T-helper 17 cell (primary cell): ENCODE measurements around the gene CIB2. TPM values are rescaled to one million over a fixed set of nuclear protein-coding genes. Genes with fewer than 3 reads are reported as not detected.
A peak's percentile ranks its signal among the peaks of the same experiment; 100 is the strongest.

Source experiments
- ATAC-seq: fragments of 150-1000 bp; cut with Tn5 transposase; 2 replicates; pipeline ENCODE4 v1.10.0; 2021; ENCODE audit warnings: mild to moderate bottlenecking, moderate library complexity
- DNase-seq, 3 donors: peaks; one replicate each; pipeline versions ENCODE4 v3.0.0 to v3.0.0-alpha.2; 2020 to 2021
- H3K9me3 ChIP-seq: one replicate; pipeline ENCODE4 v1.7.0; 2013; ENCODE audit warnings: low read length, mild to moderate bottlenecking; ENCODE audit not compliant: control insufficient read depth, poor library complexity, severe bottlenecking
- H3K27ac Mint-ChIP-seq: one replicate; pipeline ENCODE4 v1.8.0; 2022; ENCODE audit warnings: mild to moderate bottlenecking, moderate library complexity, mixed read lengths
- H3K27me3 Mint-ChIP-seq: one replicate; pipeline ENCODE4 v1.8.0; 2022; ENCODE audit warnings: mixed read lengths
- H3K36me3 Mint-ChIP-seq: one replicate; pipeline ENCODE4 v1.8.0; 2022; ENCODE audit warnings: low read depth, mixed read lengths
- H3K4me1 Mint-ChIP-seq: one replicate; pipeline ENCODE4 v1.8.0; 2022; ENCODE audit warnings: mild to moderate bottlenecking, mixed read lengths
- H3K4me3 Mint-ChIP-seq: one replicate; pipeline ENCODE4 v1.8.0; 2022; ENCODE audit warnings: mild to moderate bottlenecking, moderate library complexity, mixed read lengths
- total RNA-seq, 4 donors: library from RNA in 2 of 4; stranded (reverse) in 2 of 4; gene quantifications; one replicate each; pipeline ENCODE4 v1.2.3 and lab custom pipeline; 2022 to 2026

Gene CIB2
- total RNA-seq, 2 donors from 2014 or later, result 0.63 to 0.65 TPM

GRCh38 chr15:78069462-78070029, 61.7 kb downstream of the CIB2 start:
- ATAC-seq, result peak; percentile 24
- H3K4me3 Mint-ChIP-seq, result no peak overlapping the region

DNA sequence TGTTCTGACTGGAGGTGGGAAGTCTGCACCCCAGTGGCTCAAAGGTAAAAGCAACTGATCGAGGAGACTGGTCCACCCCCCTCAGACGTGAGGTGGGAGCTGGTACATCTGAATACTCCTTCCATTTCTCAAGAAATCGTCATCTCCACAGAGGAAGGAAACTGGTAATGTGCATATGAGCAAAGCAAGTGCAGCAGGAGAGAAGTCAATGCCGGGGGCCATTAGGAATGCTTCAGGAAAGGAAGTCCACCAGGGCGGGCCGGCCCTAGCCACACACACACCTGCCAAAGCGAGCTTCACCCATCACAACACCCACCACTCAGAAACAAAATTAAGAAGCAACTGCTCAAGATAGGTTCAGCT, 62.2 kb downstream of the CIB2 start:
- no peaks in the 10 kb centered on the region for H3K27me3 Mint-ChIP-seq
- ATAC-seq (peak; percentile 30), DNase-seq (no peak)
- no peaks in the 10 kb centered on the region for H3K36me3 Mint-ChIP-seq
- peaks cover 52% of the 10 kb centered on the region for H3K4me1 Mint-ChIP-seq
- no peaks in the 10 kb centered on the region for H3K9me3 ChIP-seq
- no peak overlapping the region for H3K27ac Mint-ChIP-seq
- no peak overlapping the region for H3K4me3 Mint-ChIP-seq

More at GRCh38 chr15:78069462-78070029, 61.7 kb downstream of the CIB2 start:
- H3K9me3 ChIP-seq, result no peaks in the 10 kb centered on the region
- Mint-ChIP-seq H3K36me3 (no peaks in the 10 kb centered on the region), H3K27me3 (no peaks in the 10 kb centered on the region), H3K4me1 (peaks cover 56% of the 10 kb centered on the region), H3K27ac (no peak overlapping the region)
- no peak for DNase-seq

GRCh38 chr15:78067328-78068228, 63.7 kb downstream of the CIB2 start:
- DNase-seq (no peak), ATAC-seq (no peak)
- Mint-ChIP-seq H3K36me3 (no peaks in the 10 kb centered on the region), H3K4me3 (no peak overlapping the region), H3K4me1 (peaks cover 50% of the 10 kb centered on the region), H3K27ac (no peak overlapping the region), H3K27me3 (no peaks in the 10 kb centered on the region)
- H3K9me3 ChIP-seq, result no peaks in the 10 kb centered on the region

DNA sequence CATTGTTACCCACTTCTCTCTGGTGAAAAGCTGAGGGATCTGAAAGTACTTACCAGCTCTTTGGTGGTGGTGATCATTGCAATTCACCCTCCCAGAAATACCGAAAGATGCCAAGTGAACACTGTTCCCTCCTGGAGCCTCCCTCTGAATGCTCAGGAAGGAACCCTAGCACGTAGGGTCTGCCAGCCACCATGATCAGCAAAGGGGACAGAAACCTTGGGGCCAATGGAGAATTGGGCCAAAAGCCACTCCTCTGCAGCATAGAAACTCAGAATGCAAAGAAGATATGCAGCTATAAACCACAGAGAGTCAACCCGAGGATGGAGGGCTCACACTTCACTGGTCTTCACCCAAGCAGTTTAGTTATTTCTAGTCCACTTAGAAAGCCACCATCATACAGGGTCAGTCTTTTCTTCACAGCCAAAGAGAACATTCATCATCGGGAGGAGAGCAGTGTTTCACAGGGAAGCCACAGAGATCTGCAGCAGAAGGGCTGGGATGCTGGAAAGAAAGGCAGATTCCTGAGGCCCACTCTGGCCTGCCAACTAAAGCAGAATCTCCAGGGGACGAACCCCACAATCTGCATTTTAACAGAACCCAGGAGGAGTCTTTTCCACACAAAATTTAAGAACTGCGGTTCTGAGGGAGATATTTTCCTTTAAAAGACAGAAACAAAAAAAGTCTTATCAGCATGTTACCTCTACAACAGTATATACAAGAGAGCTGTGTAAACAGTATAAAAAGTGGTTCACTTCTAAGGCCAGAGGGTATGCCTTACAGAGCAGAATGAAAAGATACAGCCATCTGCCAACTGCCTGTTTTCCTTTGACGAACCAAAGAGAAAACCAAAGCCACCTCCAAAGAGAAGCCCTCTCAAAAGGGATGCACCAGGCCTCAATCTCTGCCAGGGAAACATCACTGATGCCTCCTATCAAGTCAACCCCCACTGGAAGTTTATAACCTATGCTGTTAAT, 65.0 kb downstream of the CIB2 start:
- no peak overlapping the region for H3K4me3 Mint-ChIP-seq
- H3K36me3 Mint-ChIP-seq, result no peaks in the 10 kb centered on the region
- ATAC-seq (no peak), DNase-seq (no peak)
- no peaks in the 10 kb centered on the region for H3K9me3 ChIP-seq
- H3K4me1 Mint-ChIP-seq, result peaks cover 47% of the 10 kb centered on the region
- no peak overlapping the region for H3K27ac Mint-ChIP-seq
- H3K27me3 Mint-ChIP-seq, result no peaks in the 10 kb centered on the region

DNA sequence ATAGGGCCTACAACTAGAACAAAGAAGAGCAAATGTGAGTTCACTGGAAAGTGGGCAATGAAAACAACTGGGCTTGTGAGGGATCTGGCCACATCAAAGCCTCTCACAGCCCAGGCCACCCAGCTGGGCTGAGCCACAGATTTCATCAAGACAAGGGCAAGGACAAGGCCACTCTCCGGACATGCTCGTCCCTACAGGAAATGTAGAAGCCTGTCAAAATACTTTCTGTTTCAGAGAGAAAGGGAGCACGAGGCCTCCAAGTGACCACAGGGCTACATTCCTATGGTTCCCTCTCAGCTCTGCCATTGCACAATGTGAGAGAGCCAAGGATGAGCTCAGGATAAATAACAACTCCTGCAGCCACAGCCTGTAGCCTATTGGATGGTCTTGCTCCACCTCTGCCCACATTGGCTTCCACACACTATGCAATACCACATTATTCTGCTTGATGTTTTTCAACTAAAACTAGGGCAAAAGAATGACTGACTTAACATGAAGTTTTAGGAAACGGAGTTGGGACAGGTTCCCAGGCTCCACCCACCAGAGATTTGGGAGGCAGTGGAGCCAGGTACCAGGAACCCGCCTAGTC, 65.9 kb downstream of the CIB2 start:
- Mint-ChIP-seq H3K27ac (no peak overlapping the region), H3K4me1 (peaks cover 47% of the 10 kb centered on the region), H3K4me3 (no peak overlapping the region), H3K36me3 (no peaks in the 10 kb centered on the region), H3K27me3 (no peaks in the 10 kb centered on the region)
- no peak for DNase-seq
- H3K9me3 ChIP-seq, result no peaks in the 10 kb centered on the region
- ATAC-seq, result peak; percentile 59

DNA sequence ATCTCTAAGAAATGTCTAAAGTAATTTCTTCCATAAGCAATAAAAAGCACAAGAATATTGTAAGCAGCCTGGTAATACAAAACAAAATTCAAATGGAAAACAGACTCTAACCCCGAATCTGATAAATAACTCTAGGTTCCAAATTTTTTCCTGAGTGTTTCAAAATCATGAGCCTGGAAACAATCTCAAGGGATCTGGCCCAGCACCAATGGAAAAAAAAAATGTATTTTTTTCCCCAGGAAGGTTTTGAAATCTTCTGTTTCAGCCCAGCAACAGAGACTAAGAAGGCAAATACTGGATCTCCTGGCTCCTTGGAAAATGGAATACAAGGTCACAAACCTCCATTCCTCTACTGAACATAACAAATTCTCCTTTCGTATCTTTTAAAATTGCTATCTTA, 66.7 kb downstream of the CIB2 start:
- Mint-ChIP-seq H3K27me3 (no peaks in the 10 kb centered on the region), H3K4me1 (peaks cover 47% of the 10 kb centered on the region), H3K36me3 (no peaks in the 10 kb centered on the region), H3K27ac (no peak overlapping the region), H3K4me3 (no peak overlapping the region)
- DNase-seq, result no peak
- ATAC-seq, result no peak
- H3K9me3 ChIP-seq, result no peaks in the 10 kb centered on the region

DNA sequence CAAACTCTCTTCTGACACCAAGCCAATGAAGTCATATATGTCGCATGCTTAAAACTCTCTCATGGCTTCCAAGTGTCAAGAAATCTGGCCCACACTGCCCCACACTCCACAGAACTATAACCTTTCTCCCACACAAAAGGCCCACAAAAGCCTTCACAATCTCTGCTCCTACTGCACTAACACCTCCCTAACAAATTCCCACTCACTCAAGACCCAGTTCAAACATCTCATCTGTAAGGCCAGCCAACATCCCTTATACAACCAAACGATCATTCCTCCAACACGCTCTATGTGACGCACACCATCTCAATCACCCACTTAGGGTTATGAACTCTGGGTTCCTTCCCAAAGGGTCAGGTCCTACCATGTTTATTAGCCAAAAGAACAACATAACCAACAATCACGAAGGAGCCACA, 67.3 kb downstream of the CIB2 start:
- H3K4me3 Mint-ChIP-seq, result no peak overlapping the region
- ATAC-seq (no peak), DNase-seq (no peak)
- H3K4me1 Mint-ChIP-seq, result peaks cover 46% of the 10 kb centered on the region
- no peaks in the 10 kb centered on the region for H3K9me3 ChIP-seq
- H3K27me3 Mint-ChIP-seq, result no peaks in the 10 kb centered on the region
- H3K36me3 Mint-ChIP-seq, result no peaks in the 10 kb centered on the region
- H3K27ac Mint-ChIP-seq, result no peak overlapping the region

DNA sequence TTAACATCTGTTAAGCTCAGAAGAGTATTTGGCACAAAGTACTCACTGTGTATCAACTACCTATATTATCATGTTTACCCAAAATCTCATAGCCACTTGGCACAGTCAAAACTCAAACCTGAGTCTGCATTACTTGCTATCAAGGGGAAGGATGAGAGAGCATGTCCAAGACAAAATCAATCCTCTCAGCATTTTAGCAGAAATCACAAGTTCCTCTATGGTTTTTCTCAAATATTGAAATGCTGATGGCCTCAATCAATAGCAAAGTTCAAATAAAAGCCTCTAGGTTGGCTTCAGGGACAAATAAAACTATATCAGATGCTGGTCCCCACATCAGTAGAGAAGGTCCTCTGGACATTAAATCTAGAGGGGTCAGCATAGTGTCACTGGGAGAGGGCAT, 68.0 kb downstream of the CIB2 start:
- Mint-ChIP-seq H3K36me3 (no peaks in the 10 kb centered on the region), H3K4me1 (peaks cover 41% of the 10 kb centered on the region), H3K27ac (no peak overlapping the region), H3K4me3 (no peak overlapping the region), H3K27me3 (no peaks in the 10 kb centered on the region)
- ATAC-seq, result no peak
- H3K9me3 ChIP-seq, result no peaks in the 10 kb centered on the region
- no peak for DNase-seq

DNA sequence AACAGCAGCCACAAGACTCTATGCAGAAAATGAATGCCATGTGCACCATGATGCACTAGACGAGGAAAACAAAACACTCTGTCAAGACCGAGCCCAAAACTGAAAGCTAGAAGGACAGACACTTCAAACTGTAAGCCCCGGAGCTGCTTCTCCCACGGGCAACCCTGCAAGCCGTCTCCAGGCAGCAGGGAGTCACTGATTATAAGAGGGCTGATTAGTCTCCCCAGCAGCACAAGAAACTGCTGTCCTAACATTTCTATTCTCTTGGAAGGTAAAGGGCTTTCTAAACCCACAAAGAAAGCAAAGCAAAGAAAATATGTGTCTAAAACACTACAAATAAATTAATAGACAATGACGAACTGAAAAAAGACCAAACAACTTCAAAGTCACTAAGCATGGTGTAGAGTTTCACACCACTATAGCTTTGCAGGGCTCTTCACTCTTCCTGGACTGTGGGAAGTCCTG, 69.2 kb downstream of the CIB2 start:
- no peak overlapping the region for H3K4me3 Mint-ChIP-seq
- H3K27ac Mint-ChIP-seq, result no peak overlapping the region
- ATAC-seq (peak; percentile 67), DNase-seq (no peak)
- no peaks in the 10 kb centered on the region for H3K36me3 Mint-ChIP-seq
- no peaks in the 10 kb centered on the region for H3K27me3 Mint-ChIP-seq
- peaks cover 34% of the 10 kb centered on the region for H3K4me1 Mint-ChIP-seq
- no peaks in the 10 kb centered on the region for H3K9me3 ChIP-seq

- no peak for ATAC-seq
- Mint-ChIP-seq H3K4me1 (peaks cover 51% of the 10 kb centered on the region), H3K27ac (no peak overlapping the region), H3K36me3 (no peaks in the 10 kb centered on the region), H3K27me3 (no peaks in the 10 kb centered on the region), H3K4me3 (peak overlapping the region; percentile 50)
- no peak for DNase-seq
- no peaks in the 10 kb centered on the region for H3K9me3 ChIP-seq
Observed at GRCh38 chr15:78060232-78060631, 71.0 kb downstream of the CIB2 start.

GRCh38 chr15:78059110-78059839, 72.0 kb downstream of the CIB2 start:
- H3K27me3 Mint-ChIP-seq, result no peaks in the 10 kb centered on the region
- DNase-seq (no peak), ATAC-seq (no peak)
- H3K27ac Mint-ChIP-seq, result no peak overlapping the region
- no peaks in the 10 kb centered on the region for H3K9me3 ChIP-seq
- peaks cover 55% of the 10 kb centered on the region for H3K4me1 Mint-ChIP-seq
- H3K4me3 Mint-ChIP-seq, result peak overlapping the region; percentile 43
- H3K36me3 Mint-ChIP-seq, result no peaks in the 10 kb centered on the region

GRCh38 chr15:78058401-78058935, 72.8 kb downstream of the CIB2 start:
- no peak overlapping the region for H3K27ac Mint-ChIP-seq
- H3K36me3 Mint-ChIP-seq, result no peaks in the 10 kb centered on the region
- peaks cover 59% of the 10 kb centered on the region for H3K4me1 Mint-ChIP-seq
- no peaks in the 10 kb centered on the region for H3K9me3 ChIP-seq
- no peaks in the 10 kb centered on the region for H3K27me3 Mint-ChIP-seq
- ATAC-seq (no peak), DNase-seq (no peak)
- H3K4me3 Mint-ChIP-seq, result peak overlapping the region; percentile 43
